Natural killer cell (primary cell): ENCODE data around the gene TRAP1. TPM values are rescaled to one million over a fixed set of nuclear protein-coding genes. Genes with fewer than 3 reads are reported as not detected.
"Not testable (repeated sequence)": the region's sequence is repeated elsewhere in the genome, so short reads cannot be mapped to it uniquely, and the experiment has no call there.

ENCODE experiments used
- ATAC-seq, 3 donors: fragments of 150-1000 bp in 2 of 3; fragments of 200-7000 bp in 1 of 3; cut with Tn5 transposase; 1 replicate in 1 of 3; 2 replicates in 2 of 3; pipeline ENCODE4 v1.10.0; 2021; ENCODE audit warnings: mild to moderate bottlenecking in 2 of 3, moderate library complexity in 2 of 3
- DNase-seq, 2 donors: peaks; one replicate each; pipeline versions ENCODE4 v3.0.0 to v3.0.0-alpha.2; 2013 to 2021; ENCODE audit warnings: mixed read lengths in 1 of 2
- H3K27ac ChIP-seq: one replicate; pipeline ENCODE4 v1.5.1; 2013; ENCODE audit warnings: mild to moderate bottlenecking, low read length
- H3K27me3 ChIP-seq: one replicate; pipeline ENCODE4 v1.6.1; 2013; ENCODE audit warnings: low read length; ENCODE audit not compliant: control insufficient read depth, insufficient read depth
- H3K36me3 ChIP-seq: one replicate; pipeline ENCODE4 v1.6.1; 2013; ENCODE audit warnings: low read length; ENCODE audit not compliant: control insufficient read depth, insufficient read depth
- H3K4me1 ChIP-seq: one replicate; pipeline ENCODE4 v1.6.1; 2013; ENCODE audit warnings: low read length; ENCODE audit not compliant: control insufficient read depth, insufficient read depth
- H3K4me3 ChIP-seq: one replicate; pipeline ENCODE4 v1.5.1; 2013; ENCODE audit warnings: low read length
- H3K9me3 ChIP-seq: one replicate; pipeline ENCODE4 v1.6.1; 2013; ENCODE audit warnings: low read length; ENCODE audit not compliant: control insufficient read depth, insufficient read depth
- H3K27ac Mint-ChIP-seq, 2 donors: one replicate each; pipeline ENCODE4 v1.8.0; 2022; ENCODE audit warnings: mild to moderate bottlenecking in 2 of 2, mixed read lengths in 2 of 2, moderate library complexity in 1 of 2
- H3K27me3 Mint-ChIP-seq, 2 donors: one replicate each; pipeline ENCODE4 v1.8.0; 2022; ENCODE audit warnings: low read depth in 2 of 2, mixed read lengths in 2 of 2
- H3K36me3 Mint-ChIP-seq: one replicate; pipeline ENCODE4 v1.8.0; 2022; ENCODE audit warnings: mixed read lengths
- H3K4me1 Mint-ChIP-seq, 2 donors: one replicate each; pipeline ENCODE4 v1.8.0; 2022; ENCODE audit warnings: mixed read lengths in 2 of 2
- H3K4me3 Mint-ChIP-seq: one replicate; pipeline ENCODE4 v1.8.0; 2022; ENCODE audit warnings: mild to moderate bottlenecking, moderate library complexity, mixed read lengths
- H3K9me3 Mint-ChIP-seq, 2 donors: one replicate each; pipeline ENCODE4 v1.8.0; 2022; ENCODE audit warnings: mixed read lengths in 2 of 2
- CTCF ChIP-seq: fragments of 200-600 bp; IDR thresholded peaks from one replicate; pipeline ENCODE4 v1.8.0; 2022; ENCODE audit warnings: antibody characterized with exemption
- WGBS: methylation state at CpG from one replicate; pipeline ENCODE4 v1.1.7; 2013; ENCODE audit warnings: missing lambda C conversion rate; ENCODE audit not compliant: insufficient coverage; 5-methylcytosine and 5-hydroxymethylcytosine counted together
- intact Hi-C: fragments of 100-400 bp; cut with micrococcal nuclease; formaldehyde crosslinking; loops from one replicate; pipeline ENCODE4 v1.14.2; 2022
- total RNA-seq, 4 donors: library from RNA; stranded (reverse); fragments of 120-200 nt in 1 of 4; gene quantifications; one replicate each; pipeline versions ENCODE4 v1.2.3 to v1.2.4, GENCODE V29; 2013 to 2022

The TRAP1 gene
- total RNA-seq, 3 donors from 2014 or later (not counting 1 experiment from before 2014, with no cell fraction given) = 33.7 to 56.7 (median 54.6) TPM

- H3K27ac Mint-ChIP-seq = peak overlapping the region; percentile 97 to 98
- Histone ChIP-seq H3K27me3 (no peaks in the 10 kb centered on the region), H3K27ac (peak overlapping the region; percentile 84), H3K9me3 (no peaks in the 10 kb centered on the region), H3K36me3 (no peaks in the 10 kb centered on the region), H3K4me3 (peak overlapping the region; percentile 92), H3K4me1 (peaks cover 25% of the 10 kb centered on the region)
- H3K27me3 Mint-ChIP-seq = no peaks in the 10 kb centered on the region
- ATAC-seq = no peak
- no peaks in the 10 kb centered on the region for H3K9me3 Mint-ChIP-seq
- peak in 1 of 2 donors; percentile 45 for DNase-seq
- intact Hi-C loops = loop anchor here (1.0 to 5.0 kb wide), 3 partner anchors 31 to 507 kb away; partner anchors contain the start of gene ADCY9
- TF ChIP-seq CTCF = no peak
- no peaks in the 10 kb centered on the region for H3K36me3 Mint-ChIP-seq
- 6% methylated on average over 10 of the region's 10 CpGs for WGBS
- H3K4me1 Mint-ChIP-seq = peaks cover 48 to 49% of the 10 kb centered on the region in 2 donors
- peak overlapping the region; percentile 85 for H3K4me3 Mint-ChIP-seq
Measured at GRCh38 chr16:3610698-3611145, 106.6 kb downstream of the TRAP1 start.

- Mint-ChIP-seq H3K27ac (peak overlapping the region; percentile 97 to 98), H3K4me1 (peaks cover 43% of the 10 kb centered on the region in 2 donors), H3K4me3 (peak overlapping the region; percentile 85), H3K9me3 (no peaks in the 10 kb centered on the region), H3K36me3 (no peaks in the 10 kb centered on the region), H3K27me3 (no peaks in the 10 kb centered on the region)
- ATAC-seq (no peak), DNase-seq (peak in 1 of 2 donors; percentile 24)
- H3K4me3 ChIP-seq = peak overlapping the region; percentile 92
- TF ChIP-seq CTCF = no peak
- no peak overlapping the region for H3K27ac ChIP-seq
- no peaks in the 10 kb centered on the region for H3K36me3 ChIP-seq
- H3K27me3 ChIP-seq = no peaks in the 10 kb centered on the region
- peaks cover 25% of the 10 kb centered on the region for H3K4me1 ChIP-seq
- H3K9me3 ChIP-seq = no peaks in the 10 kb centered on the region
- intact Hi-C loops = loop anchor here (5.0 kb wide), 2 partner anchors 267 to 507 kb away; partner anchors contain the start of gene ADCY9
- 62% methylated on average over 14 of the region's 14 CpGs for WGBS
Measured at GRCh38 chr16:3609895-3610697, 107.2 kb downstream of the TRAP1 start.

GRCh38 chr16:3608976-3609375, 108.3 kb downstream of the TRAP1 start:
- 96% methylated on average over 12 of the region's 13 CpGs for WGBS
- H3K9me3 Mint-ChIP-seq, H3K36me3 Mint-ChIP-seq, H3K4me3 Mint-ChIP-seq, H3K27me3 Mint-ChIP-seq, DNase-seq, H3K27me3 ChIP-seq, H3K9me3 ChIP-seq, intact Hi-C loops, H3K27ac ChIP-seq, H3K36me3 ChIP-seq, H3K27ac Mint-ChIP-seq, ATAC-seq, H3K4me3 ChIP-seq: not testable (repeated sequence)
- H3K4me1 ChIP-seq = peaks cover 25% of the 10 kb centered on the region
- H3K4me1 Mint-ChIP-seq = peaks cover 34% of the 10 kb centered on the region in 2 donors

- no peaks in the 10 kb centered on the region for H3K27me3 Mint-ChIP-seq
- no peaks in the 10 kb centered on the region for H3K36me3 Mint-ChIP-seq
- Histone ChIP-seq H3K27ac (no peak overlapping the region), H3K4me1 (peaks cover 22% of the 10 kb centered on the region), H3K4me3 (no peak overlapping the region), H3K9me3 (no peaks in the 10 kb centered on the region), H3K36me3 (peaks cover 6% of the 10 kb centered on the region), H3K27me3 (no peaks in the 10 kb centered on the region)
- no peak overlapping the region for H3K27ac Mint-ChIP-seq
- intact Hi-C loops = no loop called here
- no peak overlapping the region for H3K4me3 Mint-ChIP-seq
- peaks cover 27 to 29% of the 10 kb centered on the region in 2 donors for H3K4me1 Mint-ChIP-seq
- ATAC-seq (no peak), DNase-seq (no peak)
- H3K9me3 Mint-ChIP-seq = no peaks in the 10 kb centered on the region
- no peak for TF ChIP-seq CTCF
- WGBS = 90% methylated on average over 5 of the region's 5 CpGs
Measured at GRCh38 chr16:3608069-3608468, 109.3 kb downstream of the TRAP1 start.

Other genes with a start within 250 kb of the TRAP1 start
- gene C16orf90, start 222.0 kb downstream of the TRAP1 start, total RNA-seq = not detected
- 1 to 10 TPM; 4.0 to 6.2 (median 4.7) TPM for gene CLUAP1, start 216.5 kb downstream of the TRAP1 start, total RNA-seq
- gene NLRC3, start 140.1 kb downstream of the TRAP1 start, total RNA-seq = 100 to 1,000 TPM in 2 of 3 donors, 10 to 100 TPM in 1; 98.8 to 145 (median 133) TPM
- 10 to 100 TPM; 13.5 to 18.6 (median 15.5) TPM for gene SLX4, start 105.9 kb downstream of the TRAP1 start, total RNA-seq
- 10 to 100 TPM; 29.9 to 47.8 (median 34.9) TPM for gene DNASE1, start 62.8 kb downstream of the TRAP1 start, total RNA-seq
- 100 to 1,000 TPM; 197 to 234 (median 224) TPM for gene CREBBP, start 163.2 kb upstream of the TRAP1 start, total RNA-seq